Endodermal cell (in vitro differentiated cells): Measurements from ENCODE around the gene FIS1. TPM values are rescaled to one million over a fixed set of nuclear protein-coding genes. Genes with fewer than 3 reads are reported as not detected.

ENCODE experiments used
- DNase-seq: peaks from one replicate; pipeline ENCODE4 v3.0.0-alpha.2; 2017
- H3K27ac ChIP-seq: 2 replicates; pipeline ENCODE4 v1.5.1; 2013; ENCODE audit warnings: mild to moderate bottlenecking, low read depth, low read length, moderate library complexity
- H3K27me3 ChIP-seq: 2 replicates; pipeline ENCODE4 v1.6.1; 2013; ENCODE audit warnings: mild to moderate bottlenecking, low read length, moderate library complexity; ENCODE audit not compliant: insufficient read depth, control insufficient read depth, poor library complexity, severe bottlenecking
- H3K36me3 ChIP-seq: 2 replicates; pipeline ENCODE4 v1.7.0; 2013; ENCODE audit warnings: mild to moderate bottlenecking, low read length, moderate library complexity; ENCODE audit not compliant: control insufficient read depth, insufficient read depth
- H3K4me1 ChIP-seq: one replicate; pipeline ENCODE4 v1.7.0; 2013; ENCODE audit warnings: low read length; ENCODE audit not compliant: control insufficient read depth, insufficient read depth
- H3K4me3 ChIP-seq: 2 replicates; pipeline ENCODE4 v1.5.1; 2013; ENCODE audit warnings: mild to moderate bottlenecking, low read length, moderate library complexity
- H3K9ac ChIP-seq: 2 replicates; pipeline ENCODE4 v1.6.1; 2013; ENCODE audit warnings: mild to moderate bottlenecking, low read length, moderate library complexity; ENCODE audit not compliant: poor library complexity, severe bottlenecking; ENCODE audit errors: extremely low read depth
- H3K9me3 ChIP-seq: 2 replicates; pipeline ENCODE4 v1.6.1; 2013; ENCODE audit warnings: mild to moderate bottlenecking, low read length, moderate library complexity; ENCODE audit not compliant: control insufficient read depth
- H3K27ac Mint-ChIP-seq: 2 replicates; pipeline ENCODE4 v1.8.0; 2020; ENCODE audit warnings: mixed read lengths
- H3K27me3 Mint-ChIP-seq: 2 replicates; pipeline ENCODE4 v1.8.0; 2021; ENCODE audit warnings: mild to moderate bottlenecking, mixed read lengths; ENCODE audit not compliant: insufficient read depth
- H3K36me3 Mint-ChIP-seq: 2 replicates; pipeline ENCODE4 v1.8.0; 2020; ENCODE audit warnings: low read depth, mixed read lengths
- H3K4me1 Mint-ChIP-seq: 2 replicates; pipeline ENCODE4 v1.8.0; 2020; ENCODE audit warnings: mixed read lengths
- H3K4me3 Mint-ChIP-seq: 2 replicates; pipeline ENCODE4 v1.8.0; 2020; ENCODE audit warnings: mild to moderate bottlenecking, moderate library complexity, mixed read lengths
- H3K9me3 Mint-ChIP-seq: 2 replicates; pipeline ENCODE4 v1.8.0; 2020; ENCODE audit warnings: mild to moderate bottlenecking, mixed read lengths
- CTCF ChIP-seq: fragments of 200-600 bp; sonication (generic); conservative IDR thresholded peaks from 2 replicates; pipeline ENCODE4 v1.5.0; 2021; ENCODE audit warnings: antibody characterized with exemption, mild to moderate bottlenecking
- WGBS, 2 experiments: methylation state at CpG; one replicate each; pipeline versions ENCODE4 v1.1.5 to v1.1.7; 2013; ENCODE audit warnings: missing lambda C conversion rate in 2 of 2, mixed read lengths in 1 of 2; ENCODE audit not compliant: insufficient coverage in 1 of 2, insufficient read length in 1 of 2; 5-methylcytosine and 5-hydroxymethylcytosine counted together
- total RNA-seq, 2 donors: library from RNA; stranded (reverse); fragmentation: NEBNext Ultra II Directional in 1 of 2; extraction: Animal tissue kit (Norgen Biotek cat#: 25700) in 1 of 2; gene quantifications; 2 replicates in 1 of 2; 3 replicates in 1 of 2; pipeline ENCODE4 v1.2.1, GENCODE V29; 2021

Gene FIS1
- total RNA-seq, 2 donors from 2014 or later: 99.9 to 102 TPM

GRCh38 chr7:101223528-101223927, 21.4 kb downstream of the FIS1 start:
- peaks cover 47% of the 10 kb centered on the region for H3K36me3 Mint-ChIP-seq
- no peak for DNase-seq
- H3K9me3 Mint-ChIP-seq: no peaks in the 10 kb centered on the region
- WGBS, 2 experiments: 96 to 100% methylated on average over 5 to 15 of the region's 15 CpGs
- H3K4me3 Mint-ChIP-seq: no peak overlapping the region
- H3K4me1 ChIP-seq: no peaks in the 10 kb centered on the region
- TF ChIP-seq CTCF: no peak
- peaks cover 35% of the 10 kb centered on the region for H3K36me3 ChIP-seq
- no peak overlapping the region for H3K9ac ChIP-seq
- peaks cover 4% of the 10 kb centered on the region for H3K4me1 Mint-ChIP-seq
- H3K4me3 ChIP-seq: no peak overlapping the region
- no peak overlapping the region for H3K27ac ChIP-seq
- H3K27ac Mint-ChIP-seq: no peak overlapping the region
- no peaks in the 10 kb centered on the region for H3K27me3 Mint-ChIP-seq
- H3K27me3 ChIP-seq: no peaks in the 10 kb centered on the region
- H3K9me3 ChIP-seq: no peaks in the 10 kb centered on the region

GRCh38 chr7:101222275-101222830, 22.5 kb downstream of the FIS1 start:
- peaks cover 5% of the 10 kb centered on the region for H3K4me1 Mint-ChIP-seq
- no peak for TF ChIP-seq CTCF
- DNase-seq: no peak

GRCh38 chr7:101220295-101220694, 24.6 kb downstream of the FIS1 start:
- DNase-seq: no peak
- H3K4me1 Mint-ChIP-seq: peaks cover 13% of the 10 kb centered on the region
- H3K27ac Mint-ChIP-seq: no peak overlapping the region
- Histone ChIP-seq H3K9ac (no peak overlapping the region), H3K4me1 (no peaks in the 10 kb centered on the region), H3K27ac (no peak overlapping the region), H3K9me3 (no peaks in the 10 kb centered on the region), H3K36me3 (peaks cover 17% of the 10 kb centered on the region), H3K27me3 (no peaks in the 10 kb centered on the region), H3K4me3 (no peak overlapping the region)
- H3K36me3 Mint-ChIP-seq: peaks cover 39% of the 10 kb centered on the region
- WGBS, 2 experiments: 97 to 100% methylated on average over 5 of the region's 5 CpGs
- no peaks in the 10 kb centered on the region for H3K9me3 Mint-ChIP-seq
- H3K27me3 Mint-ChIP-seq: no peaks in the 10 kb centered on the region
- no peak overlapping the region for H3K4me3 Mint-ChIP-seq
- no peak for TF ChIP-seq CTCF

More at GRCh38 chr7:101222275-101222830, 22.5 kb downstream of the FIS1 start:
- Histone ChIP-seq H3K27me3 (no peaks in the 10 kb centered on the region), H3K27ac (no peak overlapping the region), H3K4me3 (no peak overlapping the region), H3K9me3 (no peaks in the 10 kb centered on the region), H3K4me1 (no peaks in the 10 kb centered on the region), H3K9ac (no peak overlapping the region), H3K36me3 (peaks cover 31% of the 10 kb centered on the region)
- Mint-ChIP-seq H3K4me3 (no peak overlapping the region), H3K36me3 (peaks cover 40% of the 10 kb centered on the region), H3K27me3 (no peaks in the 10 kb centered on the region), H3K27ac (peak overlapping the region; percentile 17), H3K9me3 (no peaks in the 10 kb centered on the region)
- WGBS, 2 experiments: 92% methylated on average over 16 to 27 of the region's 27 CpGs
